NCI-H2227 treated with DMSO at 0.1 percent for 48 hours (cell line): Measurements from ENCODE around the gene APOB.

Experiments used
- DNase-seq: peaks from one replicate; lab custom pipeline; 2025; lab: John Stamatoyannopoulos, UW

APOB gene

GRCh38 chr2:21046506-21046905, 2.6 kb upstream of the APOB start:
- DNase-seq: no peak

- DNase-seq: no peak
These were observed 960 bp upstream of the APOB start for GRCh38 chr2:21044694-21045371.

- DNase-seq: peak; percentile 39
These were observed 722 bp downstream of the APOB start for GRCh38 chr2:21042958-21043743.

GRCh38 chr2:21042708-21042957, 1.2 kb downstream of the APOB start:
- DNase-seq: no peak

GRCh38 chr2:21041943-21042707, 1.7 kb downstream of the APOB start:
- DNase-seq: no peak

- DNase-seq: no peak
These were observed 2.4 kb downstream of the APOB start for GRCh38 chr2:21041462-21041861.

GRCh38 chr2:21040468-21041377, 3.1 kb downstream of the APOB start:
- no peak for DNase-seq

- DNase-seq: no peak
These were observed 3.9 kb downstream of the APOB start for GRCh38 chr2:21039979-21040467.

GRCh38 chr2:21039080-21039556, 4.8 kb downstream of the APOB start:
- DNase-seq: no peak

- DNase-seq: no peak
These were observed 5.3 kb downstream of the APOB start for GRCh38 chr2:21038403-21039073.

GRCh38 chr2:21037671-21038108, 6.2 kb downstream of the APOB start:
- DNase-seq: no peak

GRCh38 chr2:21036708-21037670, 6.9 kb downstream of the APOB start:
- DNase-seq: no peak

- no peak for DNase-seq
These were observed 7.7 kb downstream of the APOB start for GRCh38 chr2:21035974-21036707.

- DNase-seq: no peak
These were observed 8.4 kb downstream of the APOB start for GRCh38 chr2:21035282-21035973.

- no peak for DNase-seq
These were observed 8.9 kb downstream of the APOB start for GRCh38 chr2:21034972-21035279.

- no peak for DNase-seq
These were observed 9.5 kb downstream of the APOB start for GRCh38 chr2:21034156-21034971.

- no peak for DNase-seq
These were observed 10.4 kb downstream of the APOB start for GRCh38 chr2:21033237-21034155.
